Mucosa of rectum (tissue), 2 donors: ENCODE measurements around the gene BTBD3.

Experiments used
- H3K27ac ChIP-seq, 2 donors: one replicate each; pipeline ENCODE4 v1.7.0; 2013; ENCODE audit warnings: inconsistent platforms in 2 of 2, low read depth in 2 of 2, low read length in 2 of 2
- H3K27me3 ChIP-seq, 2 donors: one replicate each; pipeline ENCODE4 v1.7.0; 2013; ENCODE audit warnings: low read length in 2 of 2; ENCODE audit not compliant: control insufficient read depth in 2 of 2, insufficient read depth in 2 of 2
- H3K36me3 ChIP-seq, 2 donors: one replicate each; pipeline ENCODE4 v1.7.0; 2013; ENCODE audit warnings: low read length in 2 of 2; ENCODE audit not compliant: control insufficient read depth in 2 of 2, insufficient read depth in 2 of 2
- H3K4me1 ChIP-seq, 2 donors: one replicate each; pipeline ENCODE4 v1.7.0; 2013; ENCODE audit warnings: low read length in 2 of 2, mild to moderate bottlenecking in 1 of 2; ENCODE audit not compliant: control insufficient read depth in 2 of 2, insufficient read depth in 2 of 2
- H3K4me3 ChIP-seq, 2 donors: one replicate each; pipeline ENCODE4 v1.7.0; 2013; ENCODE audit warnings: low read length in 2 of 2
- H3K9ac ChIP-seq, 2 donors: one replicate each; pipeline ENCODE4 v1.7.0; 2013; ENCODE audit warnings: low read length in 2 of 2, low read depth in 1 of 2, mild to moderate bottlenecking in 1 of 2
- H3K9me3 ChIP-seq, 2 donors: one replicate each; pipeline ENCODE4 v1.7.0; 2013; ENCODE audit warnings: low read length in 2 of 2; ENCODE audit not compliant: control insufficient read depth in 2 of 2
- donor health status: healthy.
- donor health status: Normal muscosa, but diverticular disease.

The BTBD3 gene

GRCh38 chr20:11891776-11892545 lies 25.7 kb upstream of the BTBD3 start:
- H3K27me3 ChIP-seq: no peaks in the 10 kb centered on the region
- H3K9ac ChIP-seq: peak overlapping the region; percentile 58 to 80
- peak overlapping the region; percentile 86 to 87 for H3K27ac ChIP-seq
- no peaks in the 10 kb centered on the region for H3K9me3 ChIP-seq
- no peaks in the 10 kb centered on the region for H3K36me3 ChIP-seq
- peak overlapping the region; percentile 71 to 87 for H3K4me3 ChIP-seq
- peaks cover 0 to 11% of the 10 kb centered on the region in 2 donors for H3K4me1 ChIP-seq

GRCh38 chr20:11894062-11894461 lies 23.6 kb upstream of the BTBD3 start:
- peak overlapping the region; percentile 31 to 66 for H3K4me3 ChIP-seq
- peaks cover 0 to 11% of the 10 kb centered on the region in 2 donors for H3K4me1 ChIP-seq
- no peaks in the 10 kb centered on the region for H3K36me3 ChIP-seq
- H3K9ac ChIP-seq: no peak overlapping the region
- no peaks in the 10 kb centered on the region for H3K9me3 ChIP-seq
- H3K27ac ChIP-seq: no peak overlapping the region
- no peaks in the 10 kb centered on the region for H3K27me3 ChIP-seq

- Histone ChIP-seq H3K4me3 (no peak overlapping the region), H3K27ac (no peak overlapping the region), H3K27me3 (no peaks in the 10 kb centered on the region), H3K4me1 (peaks cover 0 to 11% of the 10 kb centered on the region in 2 donors), H3K9me3 (no peaks in the 10 kb centered on the region), H3K36me3 (no peaks in the 10 kb centered on the region), H3K9ac (no peak overlapping the region)
These were observed 21.8 kb upstream of the BTBD3 start for GRCh38 chr20:11895861-11896387.

- H3K9me3 ChIP-seq: no peaks in the 10 kb centered on the region
- H3K4me3 ChIP-seq: no peak overlapping the region
These were observed 16.6 kb upstream of the BTBD3 start for GRCh38 chr20:11901127-11901526.

GRCh38 chr20:11902285-11902697 lies 15.4 kb upstream of the BTBD3 start:
- no peaks in the 10 kb centered on the region for H3K4me1 ChIP-seq
- H3K9me3 ChIP-seq: no peaks in the 10 kb centered on the region
- H3K9ac ChIP-seq: no peak overlapping the region
- no peaks in the 10 kb centered on the region for H3K27me3 ChIP-seq
- no peak overlapping the region for H3K4me3 ChIP-seq
- no peak overlapping the region for H3K27ac ChIP-seq
- H3K36me3 ChIP-seq: no peaks in the 10 kb centered on the region

More at GRCh38 chr20:11901127-11901526, 16.6 kb upstream of the BTBD3 start:
- H3K36me3 ChIP-seq: no peaks in the 10 kb centered on the region
- no peak overlapping the region for H3K27ac ChIP-seq
- no peak overlapping the region for H3K9ac ChIP-seq
- no peaks in the 10 kb centered on the region for H3K4me1 ChIP-seq
- H3K27me3 ChIP-seq: no peaks in the 10 kb centered on the region

- Histone ChIP-seq H3K9ac (no peak overlapping the region), H3K27ac (no peak overlapping the region)
These were observed 12.1 kb upstream of the BTBD3 start for GRCh38 chr20:11905460-11906179.

GRCh38 chr20:11906626-11907480 lies 10.8 kb upstream of the BTBD3 start:
- H3K9me3 ChIP-seq: no peaks in the 10 kb centered on the region
- H3K36me3 ChIP-seq: no peaks in the 10 kb centered on the region
- no peaks in the 10 kb centered on the region for H3K4me1 ChIP-seq
- H3K9ac ChIP-seq: no peak overlapping the region
- H3K27me3 ChIP-seq: no peaks in the 10 kb centered on the region
- H3K27ac ChIP-seq: no peak overlapping the region
- H3K4me3 ChIP-seq: no peak overlapping the region

More at GRCh38 chr20:11905460-11906179, 12.1 kb upstream of the BTBD3 start:
- no peak overlapping the region for H3K4me3 ChIP-seq
- H3K27me3 ChIP-seq: no peaks in the 10 kb centered on the region
- H3K9me3 ChIP-seq: no peaks in the 10 kb centered on the region
- H3K36me3 ChIP-seq: no peaks in the 10 kb centered on the region
- no peaks in the 10 kb centered on the region for H3K4me1 ChIP-seq

- no peaks in the 10 kb centered on the region for H3K4me1 ChIP-seq
- no peak overlapping the region for H3K9ac ChIP-seq
- H3K9me3 ChIP-seq: no peaks in the 10 kb centered on the region
- no peaks in the 10 kb centered on the region for H3K36me3 ChIP-seq
- H3K27ac ChIP-seq: no peak overlapping the region
- H3K27me3 ChIP-seq: no peaks in the 10 kb centered on the region
- H3K4me3 ChIP-seq: no peak overlapping the region
These were observed 10.1 kb upstream of the BTBD3 start for GRCh38 chr20:11907621-11908020.

- no peaks in the 10 kb centered on the region for H3K36me3 ChIP-seq
- H3K27me3 ChIP-seq: no peaks in the 10 kb centered on the region
- no peak overlapping the region for H3K27ac ChIP-seq
- H3K9me3 ChIP-seq: no peaks in the 10 kb centered on the region
- peaks cover 0 to under 1% of the 10 kb centered on the region in 2 donors for H3K4me1 ChIP-seq
- H3K9ac ChIP-seq: no peak overlapping the region
- H3K4me3 ChIP-seq: no peak overlapping the region
These were observed 5.6 kb upstream of the BTBD3 start for GRCh38 chr20:11912013-11912658.
